IMR-90 (cell line): Measurements from ENCODE around the gene OLAH. TPM values are rescaled to one million over a fixed set of nuclear protein-coding genes. Genes with fewer than 3 reads are reported as not detected.
A peak's percentile ranks its signal among the peaks of the same experiment; 100 is the strongest.

Experiments
- ATAC-seq: fragments of 200-7000 bp; cut with Tn5 transposase; 2 replicates; pipeline ENCODE4 v1.9.1; 2020; ENCODE audit warnings: low read depth, mild to moderate bottlenecking, moderate library complexity
- BruUV-seq: library from RNA; stranded (reverse); fragments of 400-500 nt; replicated peaks from 2 replicates; lab custom pipeline; 2021; lab: Mats Ljungman, UMichigan
- CTCF ChIA-PET: fragments of 300-600 bp; formaldehyde crosslinking; extraction: SDS; loops from one replicate; lab custom pipeline; 2021; ENCODE audit warnings: antibody characterized with exemption; lab: Yijun Ruan, JAX
- POLR2A ChIA-PET: fragments of 300-600 bp; sonication (Branson Sonifier 250); formaldehyde crosslinking; loops from one replicate; lab custom pipeline; 2022; ENCODE audit warnings: antibody characterized with exemption; ENCODE audit not compliant: unreplicated experiment; lab: Charles Lee
- DNase-seq: peaks from one replicate; pipeline ENCODE4 v3.0.0; 2013
- H2AFZ ChIP-seq: replicated peaks from 2 replicates; pipeline ENCODE3; 2013; ENCODE audit warnings: low read length, mild to moderate bottlenecking; ENCODE audit not compliant: poor library complexity
- H2AK5ac ChIP-seq: 2 replicates; pipeline ENCODE4 v1.6.1; 2013; ENCODE audit warnings: low read depth, low read length, inconsistent platforms
- H2AK9ac ChIP-seq: replicated peaks from 2 replicates; pipeline ENCODE3; 2013; ENCODE audit warnings: mild to moderate bottlenecking, low read depth, low read length, moderate library complexity; ENCODE audit not compliant: poor library complexity
- H2BK120ac ChIP-seq: 2 replicates; pipeline ENCODE4 v1.6.1; 2013; ENCODE audit warnings: low read depth, low read length, inconsistent platforms
- H2BK15ac ChIP-seq: 3 replicates; pipeline ENCODE4 v1.6.1; 2013; ENCODE audit warnings: low read depth, low read length, inconsistent platforms
- H2BK20ac ChIP-seq: 2 replicates; pipeline ENCODE4 v1.6.1; 2013; ENCODE audit warnings: low read depth, mild to moderate bottlenecking, inconsistent platforms, low read length, moderate library complexity
- H2BK5ac ChIP-seq: 2 replicates; pipeline ENCODE4 v1.6.1; 2013; ENCODE audit warnings: mild to moderate bottlenecking, low read depth, low read length, inconsistent platforms; ENCODE audit not compliant: poor library complexity, severe bottlenecking
- H3K14ac ChIP-seq: replicated peaks from 2 replicates; pipeline ENCODE4 v1.6.1; 2013; ENCODE audit warnings: low read depth, low read length, inconsistent platforms
- H3K18ac ChIP-seq: 2 replicates; pipeline ENCODE4 v1.6.1; 2013; ENCODE audit warnings: low read depth, low read length, control low read depth
- H3K23ac ChIP-seq: 2 replicates; pipeline ENCODE4 v1.6.1; 2013; ENCODE audit warnings: low read depth, low read length, inconsistent platforms
- H3K27ac ChIP-seq: 2 replicates; pipeline ENCODE4 v1.5.1; 2013; ENCODE audit warnings: mild to moderate bottlenecking, control low read depth, low read length; ENCODE audit not compliant: insufficient read depth
- H3K27me3 ChIP-seq: 2 replicates; pipeline ENCODE4 v1.6.1; 2013; ENCODE audit warnings: low read length; ENCODE audit not compliant: control insufficient read depth, insufficient read depth
- H3K36me3 ChIP-seq: 2 replicates; pipeline ENCODE4 v1.6.1; 2013; ENCODE audit warnings: low read length, mixed read lengths; ENCODE audit not compliant: control insufficient read depth, insufficient read depth
- H3K4ac ChIP-seq: 2 replicates; pipeline ENCODE4 v1.6.1; 2013; ENCODE audit warnings: low read depth, low read length, inconsistent platforms
- H3K4me1 ChIP-seq: 2 replicates; pipeline ENCODE4 v1.6.1; 2013; ENCODE audit warnings: low read length, mixed read lengths; ENCODE audit not compliant: control insufficient read depth, insufficient read depth
- H3K4me2 ChIP-seq: 2 replicates; pipeline ENCODE4 v1.6.1; 2013; ENCODE audit warnings: low read depth, mild to moderate bottlenecking, control low read depth, low read length, moderate library complexity
- H3K4me3 ChIP-seq: 2 replicates; pipeline ENCODE4 v1.5.1; 2013; ENCODE audit warnings: low read depth, mild to moderate bottlenecking, control low read depth, low read length, moderate library complexity; ENCODE audit not compliant: insufficient read depth
- H3K56ac ChIP-seq: 2 replicates; pipeline ENCODE4 v1.6.1; 2013; ENCODE audit warnings: low read length, inconsistent platforms; ENCODE audit not compliant: insufficient read depth; ENCODE audit errors: extremely low read depth
- H3K79me1 ChIP-seq, 2 experiments: 2 replicates each; pipeline ENCODE4 v1.6.1; 2013; ENCODE audit warnings: low read length in 2 of 2, inconsistent platforms in 1 of 2, low read depth in 1 of 2
- H3K9ac ChIP-seq: 2 replicates; pipeline ENCODE4 v1.6.1; 2013; ENCODE audit warnings: low read depth, low read length, control low read depth
- H3K9me1 ChIP-seq: 2 replicates; pipeline ENCODE4 v1.6.1; 2013; ENCODE audit warnings: low read length, inconsistent platforms; ENCODE audit not compliant: insufficient read depth
- H3K9me3 ChIP-seq: 2 replicates; pipeline ENCODE4 v1.6.1; 2013; ENCODE audit warnings: low read length; ENCODE audit not compliant: control insufficient read depth, insufficient read depth
- H4K20me1 ChIP-seq: 2 replicates; pipeline ENCODE4 v1.6.1; 2013; ENCODE audit warnings: low read length, inconsistent platforms; ENCODE audit not compliant: insufficient read depth
- H4K5ac ChIP-seq: 2 replicates; pipeline ENCODE4 v1.6.1; 2013; ENCODE audit warnings: mild to moderate bottlenecking, low read depth, low read length, control low read depth
- H4K8ac ChIP-seq, 2 experiments: 2 replicates each; pipeline ENCODE4 v1.6.1; 2013; ENCODE audit warnings: low read depth in 2 of 2, low read length in 2 of 2, control low read depth in 1 of 2, inconsistent platforms in 1 of 2
- H4K91ac ChIP-seq: 2 replicates; pipeline ENCODE4 v1.6.1; 2013; ENCODE audit warnings: low read depth, low read length, inconsistent platforms; ENCODE audit not compliant: insufficient read depth
- CTCF ChIP-seq: conservative IDR thresholded peaks from 2 replicates; pipeline ENCODE4 v1.5.1; 2012; ENCODE audit warnings: mild to moderate bottlenecking, low read depth, low read length, improper control_type of control experiment
- FOS ChIP-seq: fragments of 150-350 bp; IDR thresholded peaks from 2 replicates; pipeline ENCODE4 v1.6.1; 2016; ENCODE audit warnings: low read depth, low read length
- MAZ ChIP-seq: IDR thresholded peaks from 2 replicates; pipeline ENCODE4 v1.6.1; 2012; ENCODE audit warnings: low read depth, mild to moderate bottlenecking, low read length, improper control_type of control experiment, moderate library complexity, borderline replicate concordance
- MXI1 ChIP-seq: IDR thresholded peaks from 2 replicates; pipeline ENCODE4 v1.6.1; 2012; ENCODE audit warnings: low read depth, mild to moderate bottlenecking, low read length, moderate library complexity, borderline replicate concordance
- RAD21 ChIP-seq: IDR thresholded peaks from 2 replicates; pipeline ENCODE4 v1.6.1; 2012; ENCODE audit warnings: low read length, improper control_type of control experiment
- RFX5 ChIP-seq: IDR thresholded peaks from 2 replicates; pipeline ENCODE4 v1.8.0; 2012; ENCODE audit warnings: low read depth, mild to moderate bottlenecking, low read length, moderate library complexity
- WGBS, 2 experiments: methylation state at CpG; one replicate each; pipeline versions ENCODE4 v1.1.5 to v1.1.7; 2013; ENCODE audit warnings: missing lambda C conversion rate in 2 of 2; ENCODE audit not compliant: insufficient read length in 1 of 2; ENCODE audit errors: extremely low coverage in 2 of 2; 5-methylcytosine and 5-hydroxymethylcytosine counted together
- dilution Hi-C: fragments of 300-500 bp; cut with HindIII; formaldehyde crosslinking; loops from one replicate; pipeline ENCODE4 v1.14.3; 2018; ENCODE audit warnings: low sequenced_read_pairs; ENCODE audit not compliant: unreplicated experiment
- in situ Hi-C: fragments of 300-500 bp; cut with MboI; formaldehyde crosslinking; loops from 3 replicates; pipeline ENCODE4 v1.14.3; 2019; ENCODE audit warnings: low sequenced_read_pairs, inconsistent platforms, mixed read lengths
- intact Hi-C: fragments of 100-400 bp; cut with micrococcal nuclease; formaldehyde crosslinking; loops from 2 replicates; pipeline ENCODE4 v1.10.0; 2022
- polyA plus RNA-seq, 3 experiments: library from polyadenylated mRNA; depleted of rRNA; stranded (reverse); fragments of >200 nt; gene quantifications; 2 replicates each; pipeline ENCODE4 v1.2.3, GENCODE V29; 2012; ENCODE audit warnings: low replicate concordance in 1 of 3
- total RNA-seq: library from RNA; depleted of rRNA; stranded (reverse); fragments of >200 nt; gene quantifications from 2 replicates; pipeline ENCODE4 v1.2.3, GENCODE V29; 2012

OLAH gene
- total and polyA plus RNA-seq, 2 of the 4 experiments (the other 2 are of a cell fraction): not detected

- BruUV-seq: no TSS peak
- no peak within 1 kb of the TSS for H3K56ac ChIP-seq
- in situ Hi-C loops: loop anchor here (25.0 kb wide), 1 partner anchor 576 kb away; no protein-coding TSS in a partner anchor
- ATAC-seq (peak; percentile 99), DNase-seq (peak; percentile 61)
- intact Hi-C loops: no loop called here
- H3K14ac ChIP-seq: no peak within 1 kb of the TSS
- H2AFZ ChIP-seq: peak within 1 kb of the TSS; percentile 94
- CTCF ChIA-PET: no interaction called here
- TF ChIP-seq RAD21: no peak
- TF ChIP-seq FOS: 0 out of 2 replicates have a peak, but pooled peaks have one; percentile 13
- peak; percentile 24; the same call in 1 of the 2 replicates for TF ChIP-seq MAZ
- no peak for TF ChIP-seq RFX5
- TF ChIP-seq MXI1: peak; percentile 71; the same call in 1 of the 2 replicates
- TF ChIP-seq CTCF: peak; percentile 26; the same call in 1 of the 2 replicates
- no peak within 1 kb of the TSS for H3K4ac ChIP-seq
- no peaks in the 10 kb centered on the region for H3K36me3 ChIP-seq
- H4K91ac ChIP-seq: no peak within 1 kb of the TSS
- no peak within 1 kb of the TSS for H3K18ac ChIP-seq
- no peaks in the 10 kb centered on the region for H3K9me3 ChIP-seq
- POLR2A ChIA-PET: no interaction called here
- no peaks in the 10 kb centered on the region for H3K9me1 ChIP-seq
- dilution Hi-C loops: no loop called here
- no peak within 1 kb of the TSS for H2AK5ac ChIP-seq
- H2BK120ac ChIP-seq: no peak within 1 kb of the TSS
- no peak within 1 kb of the TSS for H2AK9ac ChIP-seq
- no peak within 1 kb of the TSS for H2BK20ac ChIP-seq
- WGBS, 2 experiments: 1% methylated on average over 34 of the region's 63 CpGs; no CpG with 5 or more reads in 1 of the 2 experiments
- no peaks in the 10 kb centered on the region for H3K27me3 ChIP-seq
- H3K9ac ChIP-seq: no peak within 1 kb of the TSS
- H4K5ac ChIP-seq: no peak within 1 kb of the TSS
- no peak within 1 kb of the TSS for H3K23ac ChIP-seq
- H3K4me3 ChIP-seq: peak within 1 kb of the TSS; percentile 50
- H3K79me1 ChIP-seq: no peaks in the 10 kb centered on the region
- H3K4me2 ChIP-seq: peak within 1 kb of the TSS; percentile 97
- H4K20me1 ChIP-seq: no peaks in the 10 kb centered on the region
- no peak within 1 kb of the TSS for H2BK15ac ChIP-seq
- H4K8ac ChIP-seq: no peak within 1 kb of the TSS
- peaks cover 5% of the 10 kb centered on the region; the same call in 1 of the 2 replicates for H3K4me1 ChIP-seq
- H2BK5ac ChIP-seq: no peak within 1 kb of the TSS
- H3K27ac ChIP-seq: no peak within 1 kb of the TSS
Observed at GRCh38 chr10:15088428-15089261, 44.9 kb downstream of the OLAH start, which contains the start of gene ACBD7. Gene ACBD7 (minus strand): TSS chr10:15088776. CDS start chr10:15088728, 48 bp downstream.
